Fibroblast of the aortic adventitia (primary cell): ENCODE measurements around the gene MIA2. TPM values are rescaled to one million over a fixed set of nuclear protein-coding genes. Genes with fewer than 3 reads are reported as not detected.
"Not testable (repeated sequence)": the region's sequence is repeated elsewhere in the genome, so short reads cannot be mapped to it uniquely, and the experiment has no call there.

ENCODE experiments used
- DNase-seq: peaks from one replicate; pipeline ENCODE4 v3.0.0-alpha.2; 2010; ENCODE audit warnings: low read depth
- H3K4me3 ChIP-seq: 2 replicates; pipeline ENCODE4 v1.5.1; 2011; ENCODE audit warnings: low read depth, mild to moderate bottlenecking, control low read depth, low read length, moderate library complexity
- total RNA-seq: library from RNA; depleted of rRNA; stranded (reverse); fragments of >200 nt; gene quantifications from 2 replicates; pipeline ENCODE4 v1.2.3, GENCODE V29; 2012; ENCODE audit warnings: low replicate concordance
- TF ChIP-seq, protein P1 (sequence below): IDR thresholded peaks from 2 replicates; pipeline ENCODE4 v1.5.1; 2011; ENCODE audit warnings: mild to moderate bottlenecking, low read length, control low read depth, inconsistent platforms; ENCODE audit not compliant: insufficient read depth

Gene MIA2
- total RNA-seq, 1 donor, result 20.4 TPM

DNA sequence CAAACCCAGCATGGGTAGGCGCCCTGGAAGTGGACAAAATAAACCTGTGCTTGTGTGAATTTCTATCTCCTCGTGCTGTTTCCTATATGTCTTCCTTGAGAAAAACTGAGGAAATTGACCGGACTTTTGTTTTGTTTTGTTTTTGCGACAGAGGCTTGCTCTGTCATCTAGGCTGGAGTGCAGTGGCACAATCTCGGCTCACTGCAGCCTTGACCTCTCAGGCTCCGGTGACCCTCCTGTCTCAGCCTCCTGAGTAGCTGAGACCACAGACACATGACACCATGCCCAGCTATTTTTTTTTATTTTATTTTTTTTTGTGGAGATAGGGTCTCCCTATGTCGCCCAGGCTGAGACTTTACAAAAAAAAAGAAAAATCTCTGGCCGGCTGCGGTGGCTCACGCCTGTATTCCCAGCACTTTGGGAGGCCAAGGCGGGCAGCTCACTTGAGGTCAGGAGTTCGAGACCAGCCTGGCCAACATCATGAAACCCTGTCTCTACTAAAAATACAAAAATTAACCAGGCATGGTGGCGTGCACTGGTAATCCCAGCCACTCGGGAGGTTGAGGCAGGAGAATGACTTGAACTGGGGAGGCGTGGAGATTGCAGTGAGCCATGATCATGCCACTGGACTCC lies 22.5 kb upstream of the MIA2 start:
- TF ChIP-seq, protein P1, sequence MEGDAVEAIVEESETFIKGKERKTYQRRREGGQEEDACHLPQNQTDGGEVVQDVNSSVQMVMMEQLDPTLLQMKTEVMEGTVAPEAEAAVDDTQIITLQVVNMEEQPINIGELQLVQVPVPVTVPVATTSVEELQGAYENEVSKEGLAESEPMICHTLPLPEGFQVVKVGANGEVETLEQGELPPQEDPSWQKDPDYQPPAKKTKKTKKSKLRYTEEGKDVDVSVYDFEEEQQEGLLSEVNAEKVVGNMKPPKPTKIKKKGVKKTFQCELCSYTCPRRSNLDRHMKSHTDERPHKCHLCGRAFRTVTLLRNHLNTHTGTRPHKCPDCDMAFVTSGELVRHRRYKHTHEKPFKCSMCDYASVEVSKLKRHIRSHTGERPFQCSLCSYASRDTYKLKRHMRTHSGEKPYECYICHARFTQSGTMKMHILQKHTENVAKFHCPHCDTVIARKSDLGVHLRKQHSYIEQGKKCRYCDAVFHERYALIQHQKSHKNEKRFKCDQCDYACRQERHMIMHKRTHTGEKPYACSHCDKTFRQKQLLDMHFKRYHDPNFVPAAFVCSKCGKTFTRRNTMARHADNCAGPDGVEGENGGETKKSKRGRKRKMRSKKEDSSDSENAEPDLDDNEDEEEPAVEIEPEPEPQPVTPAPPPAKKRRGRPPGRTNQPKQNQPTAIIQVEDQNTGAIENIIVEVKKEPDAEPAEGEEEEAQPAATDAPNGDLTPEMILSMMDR, result no peak
- H3K4me3 ChIP-seq, result no peak overlapping the region
- no peak for DNase-seq

DNA sequence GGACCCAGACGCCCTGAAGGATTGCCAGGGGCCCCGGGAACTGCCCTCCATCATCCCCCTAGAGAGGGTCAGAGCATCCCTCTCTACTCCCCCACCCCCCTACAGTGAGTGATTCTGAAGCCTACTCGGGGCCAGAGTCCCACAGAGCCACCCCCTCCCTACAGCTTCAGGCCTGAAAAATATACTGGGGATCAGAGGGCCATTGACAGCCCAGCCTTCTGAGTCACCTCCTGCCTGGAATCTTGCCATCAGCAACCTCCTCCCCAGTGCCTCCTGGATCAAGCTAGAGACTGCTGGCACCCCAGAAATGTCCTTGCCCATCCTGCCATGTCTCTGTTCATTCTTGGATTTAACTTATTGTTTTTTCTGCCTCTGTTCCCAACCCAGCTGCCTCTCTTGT lies 21.7 kb upstream of the MIA2 start:
- no peak for DNase-seq
- TF ChIP-seq, protein P1, result no peak
- no peak overlapping the region for H3K4me3 ChIP-seq

DNA sequence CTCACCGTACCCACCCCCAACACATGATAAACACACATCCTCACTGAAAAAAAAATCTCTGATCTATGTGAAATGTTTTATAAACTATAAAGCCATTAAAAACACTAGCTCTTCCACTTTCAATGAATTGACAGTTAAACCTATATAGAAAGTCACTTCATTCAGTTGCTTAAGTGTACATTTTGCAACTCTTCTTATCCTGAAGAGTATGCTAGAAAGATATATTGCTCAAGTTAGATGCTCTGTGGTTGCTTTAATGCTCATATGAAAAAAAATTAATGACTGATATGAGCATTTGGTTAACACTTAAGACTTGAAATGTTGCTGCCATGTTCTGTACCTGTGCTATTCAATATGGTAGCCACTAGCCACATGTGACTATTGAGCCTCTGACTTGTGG lies 21.0 kb upstream of the MIA2 start:
- TF ChIP-seq, protein P1, result no peak
- no peak for DNase-seq
- no peak overlapping the region for H3K4me3 ChIP-seq

DNA sequence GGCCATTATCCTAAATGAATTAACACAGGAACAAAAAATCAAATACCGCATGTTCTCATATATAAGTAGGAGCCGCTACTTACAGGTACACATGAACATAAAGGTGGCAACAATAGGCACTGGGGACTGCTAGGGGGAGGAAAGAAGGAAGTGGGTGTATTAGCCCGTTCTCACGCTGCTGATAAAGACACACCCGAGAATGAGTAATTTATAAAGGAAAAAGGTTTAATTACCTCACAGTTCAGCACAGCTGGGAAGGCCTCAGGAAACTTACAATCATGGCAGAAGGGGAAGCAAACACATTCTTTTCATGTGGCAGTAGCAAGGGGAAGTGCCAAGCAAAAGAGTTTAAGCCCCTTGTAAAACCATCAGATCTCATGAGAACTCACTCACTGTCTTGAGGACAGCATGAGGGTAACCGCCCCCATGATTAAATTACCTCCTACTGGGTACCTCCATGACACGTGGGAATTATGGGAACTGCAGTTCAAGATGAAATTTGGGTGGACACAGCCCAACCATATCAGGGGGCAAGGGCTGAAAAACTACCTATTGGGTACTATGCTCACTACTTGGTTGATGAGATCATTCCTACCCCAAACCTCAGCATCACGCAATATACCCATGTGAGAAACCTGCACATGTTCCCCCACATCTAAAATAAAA lies 16.4 kb upstream of the MIA2 start:
- no peak overlapping the region for H3K4me3 ChIP-seq
- no peak for DNase-seq
- TF ChIP-seq, protein P1, result no peak

DNA sequence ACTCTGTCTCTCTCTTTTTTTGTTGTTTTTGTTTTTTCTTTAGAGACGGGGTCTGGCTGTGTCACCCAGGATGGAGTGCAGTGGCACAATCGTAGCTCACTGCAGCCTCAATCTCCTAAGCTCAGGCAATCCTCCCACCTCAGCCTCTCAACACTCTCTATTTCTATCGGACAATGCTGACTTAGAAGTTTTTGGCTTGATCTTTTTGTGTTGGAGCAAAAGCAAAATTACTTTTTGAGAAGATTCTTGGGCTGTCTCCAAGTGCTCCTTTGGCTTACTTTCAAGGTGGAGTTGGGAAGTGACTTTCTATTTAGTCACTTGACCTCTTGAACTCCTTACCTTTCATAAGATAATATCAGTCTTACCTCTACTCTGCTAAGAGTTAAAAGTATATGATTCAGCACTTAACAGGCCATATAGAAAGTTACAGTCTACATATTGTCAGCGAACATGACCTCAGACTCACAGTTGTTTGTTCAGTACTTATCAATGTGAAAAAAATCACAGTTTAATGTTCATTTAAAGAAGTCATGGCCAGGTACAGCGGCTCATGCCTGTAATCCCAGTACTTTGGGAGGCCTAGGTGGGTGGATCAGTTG lies 15.4 kb upstream of the MIA2 start:
- TF ChIP-seq, protein P1, result no peak
- no peak overlapping the region for H3K4me3 ChIP-seq
- peak; percentile 75 for DNase-seq

DNA sequence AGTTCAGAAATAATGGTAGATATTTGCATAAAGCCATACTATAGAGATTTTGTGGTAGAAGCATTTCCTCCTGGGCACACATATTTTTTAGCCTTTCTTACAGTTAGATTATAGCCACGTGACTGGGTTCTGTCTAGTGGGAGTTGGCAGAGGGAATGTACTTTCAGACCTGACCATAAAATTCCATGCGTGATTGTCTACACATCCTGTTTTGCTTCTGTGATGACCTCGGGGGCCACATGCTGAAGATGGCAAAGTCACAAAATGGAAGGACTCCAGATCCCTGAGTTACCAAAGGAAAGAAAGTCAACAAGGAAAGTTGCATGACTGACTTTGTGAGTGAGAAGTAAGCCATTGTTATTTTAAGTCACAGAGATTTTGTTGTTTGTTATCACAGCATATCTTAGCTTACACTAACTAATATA lies 14.6 kb upstream of the MIA2 start:
- peak; percentile 79 for DNase-seq
- no peak overlapping the region for H3K4me3 ChIP-seq
- TF ChIP-seq, protein P1, result no peak

DNA sequence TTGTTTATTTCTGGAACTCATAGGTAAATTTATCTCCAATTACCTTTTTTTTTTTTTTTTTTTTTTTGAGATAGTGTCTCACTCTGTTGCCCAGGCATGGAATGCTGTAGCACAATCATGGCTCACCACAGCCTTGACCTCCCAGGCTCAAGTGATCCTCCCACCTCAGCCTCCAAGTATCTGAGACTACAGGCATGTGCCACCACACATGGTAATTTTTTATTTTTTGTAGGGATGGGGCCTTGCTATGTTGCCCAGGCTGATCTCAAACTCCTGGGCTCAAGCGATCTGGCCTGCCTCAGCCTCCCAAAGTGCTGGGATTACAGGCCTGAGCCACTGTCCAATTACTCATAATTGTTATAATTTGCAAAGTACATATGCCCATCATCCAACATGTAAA lies 13.2 kb upstream of the MIA2 start:
- not testable (repeated sequence) for DNase-seq, H3K4me3 ChIP-seq
